HepG2 (cell line): ENCODE results near the gene SLC48A1. TPM values are rescaled to one million over a fixed set of nuclear protein-coding genes. Genes with fewer than 3 reads are reported as not detected.
A peak's percentile ranks its signal among the peaks of the same experiment; 100 is the strongest.

Experiments
- AKAP8 ChIP-seq: sonication (generic); formaldehyde crosslinking; IDR thresholded peaks from 2 replicates; pipeline ENCODE4 v1.5.1; 2020; ENCODE audit warnings: mild to moderate bottlenecking, missing genetic modification reagents
- ATF5 ChIP-seq: sonication (generic); formaldehyde crosslinking; IDR thresholded peaks from 2 replicates; pipeline ENCODE4 v1.4.0; 2020; ENCODE audit warnings: mild to moderate bottlenecking, low read depth, missing genetic modification reagents
- CBX2 ChIP-seq, 2 experiments: fragments of 200-600 bp in 1 of 2; sonication (generic); formaldehyde crosslinking in 1 of 2; IDR thresholded peaks; 2 replicates each; pipeline versions ENCODE4 v1.7.0 to v1.8.1; 2018 to 2022; ENCODE audit warnings: low read depth in 2 of 2, low read length in 1 of 2, mild to moderate bottlenecking in 1 of 2, missing genetic modification reagents in 1 of 2
- CSRNP1 ChIP-seq: sonication (generic); formaldehyde crosslinking; IDR thresholded peaks from 2 replicates; pipeline ENCODE4 v1.8.1; 2023; ENCODE audit warnings: mild to moderate bottlenecking, missing genetic modification reagents
- HDAC2 ChIP-seq: sonication (generic); formaldehyde crosslinking; IDR thresholded peaks from 2 replicates; pipeline ENCODE4 v1.4.0; 2020; ENCODE audit warnings: missing genetic modification reagents
- HDAC6 ChIP-seq: fragments of 200-600 bp; sonication (generic); IDR thresholded peaks from 2 replicates; pipeline ENCODE4 v1.7.0; 2017; ENCODE audit warnings: mild to moderate bottlenecking, antibody characterized with exemption, low read length, low read depth
- MTF1 ChIP-seq: sonication (generic); formaldehyde crosslinking; IDR thresholded peaks from 2 replicates; pipeline ENCODE4 v1.5.0; 2020; ENCODE audit warnings: missing genetic modification reagents
- RXRB ChIP-seq: IDR thresholded peaks from 2 replicates; pipeline ENCODE4 v1.6.1; 2016; ENCODE audit warnings: borderline replicate concordance, missing genetic modification reagents, missing compliant biosample characterization
- SIN3B ChIP-seq: fragments of 150-350 bp; IDR thresholded peaks from 2 replicates; pipeline ENCODE4 v1.6.1; 2014; ENCODE audit warnings: low read length
- SMC3 ChIP-seq: IDR thresholded peaks from 2 replicates; pipeline ENCODE4 v1.6.1; 2011; ENCODE audit warnings: low read length, improper control_type of control experiment
- SRF ChIP-seq: IDR thresholded peaks from 2 replicates; pipeline ENCODE4 v1.6.1; 2011; ENCODE audit warnings: mild to moderate bottlenecking, low read depth, low read length, moderate library complexity
- STAG1 ChIP-seq: sonication (generic); formaldehyde crosslinking; IDR thresholded peaks from 2 replicates; pipeline ENCODE4 v1.4.0; 2020; ENCODE audit warnings: missing genetic modification reagents
- TEAD3 ChIP-seq: optimal IDR thresholded peaks from 2 replicates; pipeline ENCODE3; 2016; ENCODE audit warnings: borderline replicate concordance
- XRCC5 ChIP-seq: fragments of 200-400 bp; formaldehyde crosslinking; optimal IDR thresholded peaks from 2 replicates; pipeline ENCODE3; 2017; ENCODE audit warnings: mild to moderate bottlenecking, low read length
- ZNF432 ChIP-seq: sonication (generic); formaldehyde crosslinking; IDR thresholded peaks from 2 replicates; pipeline ENCODE4 v1.5.0; 2020; ENCODE audit warnings: missing genetic modification reagents, mild to moderate bottlenecking, borderline replicate concordance
- ZNF567 ChIP-seq: sonication (generic); formaldehyde crosslinking; IDR thresholded peaks from 2 replicates; pipeline ENCODE4 v1.8.1; 2023; ENCODE audit warnings: mild to moderate bottlenecking, missing genetic modification reagents, borderline replicate concordance
- ZNF761 ChIP-seq: sonication (generic); formaldehyde crosslinking; conservative IDR thresholded peaks from 2 replicates; pipeline ENCODE4 v1.4.0; 2020; ENCODE audit warnings: mild to moderate bottlenecking, missing genetic modification reagents
- ZNF768 ChIP-seq: sonication (generic); formaldehyde crosslinking; IDR thresholded peaks from 2 replicates; pipeline ENCODE4 v1.4.0; 2020; ENCODE audit warnings: missing genetic modification reagents
- polyA plus RNA-seq, 8 experiments: library from polyadenylated mRNA; depleted of rRNA in 3 of 8; stranded (reverse) in 7 of 8; unstranded in 1 of 8; fragments of >200 nt; fragmentation: Illumina TruSeq in 4 of 8; extraction: Trizol in 4 of 8; gene quantifications; 2 replicates each; pipeline versions ENCODE4 v1.2.1 to v1.2.3, GENCODE V29; 2011 to 2016; ENCODE audit warnings: low read depth in 4 of 8, missing spikeins in 1 of 8, mixed read lengths in 1 of 8; ENCODE audit not compliant: insufficient read depth in 1 of 8
- total RNA-seq, 5 experiments: library from RNA; depleted of rRNA; stranded (reverse); fragments of >200 nt; fragmentation: Illumina TruSeq; extraction: Trizol; gene quantifications; 2 replicates each; pipeline ENCODE4 v1.2.3, GENCODE V29; 2016; ENCODE audit warnings: low read depth in 1 of 5
- TF ChIP-seq, protein P1 (sequence below): sonication (generic); formaldehyde crosslinking; IDR thresholded peaks from 2 replicates; pipeline ENCODE4 v1.5.0; 2020; ENCODE audit warnings: mild to moderate bottlenecking, missing genetic modification reagents, moderate library complexity
- TF ChIP-seq, protein P2 (sequence below): sonication (generic); formaldehyde crosslinking; IDR thresholded peaks from 2 replicates; pipeline ENCODE4 v1.4.0; 2020; ENCODE audit warnings: missing genetic modification reagents
- TF ChIP-seq, protein P3 (sequence below): sonication (generic); formaldehyde crosslinking; IDR thresholded peaks from 2 replicates; pipeline ENCODE4 v1.4.0; 2020; ENCODE audit warnings: missing genetic modification reagents

The SLC48A1 gene
- total and polyA plus RNA-seq, 2 of the 13 experiments (the other 11 are each of a cell fraction or from before 2014, with no cell fraction given), result 2.2 to 3.7 TPM

DNA sequence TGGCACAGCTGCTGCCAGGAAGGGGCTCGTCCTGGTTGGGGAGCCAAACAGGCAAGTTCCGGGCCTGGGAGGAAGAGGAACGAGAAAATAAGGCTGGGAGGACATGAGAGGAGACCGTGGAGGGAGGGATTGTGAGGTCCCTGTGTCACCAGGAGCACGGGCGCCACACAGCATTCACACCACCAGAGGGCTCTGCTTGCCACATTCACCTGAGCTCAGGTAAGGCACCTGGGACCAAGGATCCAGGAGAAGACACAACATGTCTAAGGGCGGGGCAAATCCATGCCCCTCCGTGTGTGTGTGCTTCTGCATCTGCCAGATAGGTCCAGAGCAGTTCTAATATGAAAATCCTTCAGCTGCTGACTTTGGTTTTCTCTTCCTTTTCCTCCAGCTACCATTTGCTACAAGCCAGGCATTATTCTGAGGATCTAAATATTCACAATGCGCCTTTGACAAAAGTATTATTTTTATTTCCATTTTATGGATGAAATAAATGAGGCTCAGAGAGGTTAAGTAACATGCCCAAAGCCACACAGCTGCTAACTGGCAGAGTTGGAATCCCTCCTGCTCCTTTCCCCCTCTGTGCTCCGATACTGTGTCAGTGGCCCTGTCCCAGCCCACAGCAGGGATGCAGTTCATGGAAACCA, 28.9 kb upstream of the SLC48A1 start (continued):
- TF ChIP-seq, protein P1, sequence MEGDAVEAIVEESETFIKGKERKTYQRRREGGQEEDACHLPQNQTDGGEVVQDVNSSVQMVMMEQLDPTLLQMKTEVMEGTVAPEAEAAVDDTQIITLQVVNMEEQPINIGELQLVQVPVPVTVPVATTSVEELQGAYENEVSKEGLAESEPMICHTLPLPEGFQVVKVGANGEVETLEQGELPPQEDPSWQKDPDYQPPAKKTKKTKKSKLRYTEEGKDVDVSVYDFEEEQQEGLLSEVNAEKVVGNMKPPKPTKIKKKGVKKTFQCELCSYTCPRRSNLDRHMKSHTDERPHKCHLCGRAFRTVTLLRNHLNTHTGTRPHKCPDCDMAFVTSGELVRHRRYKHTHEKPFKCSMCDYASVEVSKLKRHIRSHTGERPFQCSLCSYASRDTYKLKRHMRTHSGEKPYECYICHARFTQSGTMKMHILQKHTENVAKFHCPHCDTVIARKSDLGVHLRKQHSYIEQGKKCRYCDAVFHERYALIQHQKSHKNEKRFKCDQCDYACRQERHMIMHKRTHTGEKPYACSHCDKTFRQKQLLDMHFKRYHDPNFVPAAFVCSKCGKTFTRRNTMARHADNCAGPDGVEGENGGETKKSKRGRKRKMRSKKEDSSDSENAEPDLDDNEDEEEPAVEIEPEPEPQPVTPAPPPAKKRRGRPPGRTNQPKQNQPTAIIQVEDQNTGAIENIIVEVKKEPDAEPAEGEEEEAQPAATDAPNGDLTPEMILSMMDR (CRISPR knock-in tag), result peak; percentile 72
- TF ChIP-seq HDAC6 (no peak), SIN3B (no peak), TEAD3 (CRISPR knock-in tag) (peak; percentile 82), ZNF567 (CRISPR knock-in tag) (no peak), ZNF768 (CRISPR knock-in tag) (peak; percentile 79), RXRB (no peak), CBX2 (IDR thresholded peaks at IDR 0.05; ENCODE audit: low read depth, low read length) (no peak), CBX2 (CRISPR knock-in tag; IDR thresholded peaks at IDR 0.05; ENCODE audit: low read depth) (no peak), HDAC2 (CRISPR knock-in tag) (no peak), ZNF432 (no peak), MTF1 (no peak), SMC3 (peak; percentile 31; the same call in 1 of the 2 replicates), XRCC5 (peak; percentile 29), AKAP8 (CRISPR knock-in tag) (no peak), CSRNP1 (no peak), STAG1 (CRISPR knock-in tag) (peak; percentile 60), ZNF761 (CRISPR knock-in tag) (no peak), ATF5 (CRISPR knock-in tag) (no peak), SRF (no peak)
- TF ChIP-seq, protein P2, sequence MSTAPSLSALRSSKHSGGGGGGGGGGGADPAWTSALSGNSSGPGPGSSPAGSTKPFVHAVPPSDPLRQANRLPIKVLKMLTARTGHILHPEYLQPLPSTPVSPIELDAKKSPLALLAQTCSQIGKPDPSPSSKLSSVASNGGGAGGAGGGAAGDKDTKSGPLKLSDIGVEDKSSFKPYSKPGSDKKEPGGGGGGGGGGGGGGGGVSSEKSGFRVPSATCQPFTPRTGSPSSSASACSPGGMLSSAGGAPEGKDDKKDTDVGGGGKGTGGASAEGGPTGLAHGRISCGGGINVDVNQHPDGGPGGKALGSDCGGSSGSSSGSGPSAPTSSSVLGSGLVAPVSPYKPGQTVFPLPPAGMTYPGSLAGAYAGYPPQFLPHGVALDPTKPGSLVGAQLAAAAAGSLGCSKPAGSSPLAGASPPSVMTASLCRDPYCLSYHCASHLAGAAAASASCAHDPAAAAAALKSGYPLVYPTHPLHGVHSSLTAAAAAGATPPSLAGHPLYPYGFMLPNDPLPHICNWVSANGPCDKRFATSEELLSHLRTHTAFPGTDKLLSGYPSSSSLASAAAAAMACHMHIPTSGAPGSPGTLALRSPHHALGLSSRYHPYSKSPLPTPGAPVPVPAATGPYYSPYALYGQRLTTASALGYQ (CRISPR knock-in tag), result no peak
- TF ChIP-seq, protein P3, sequence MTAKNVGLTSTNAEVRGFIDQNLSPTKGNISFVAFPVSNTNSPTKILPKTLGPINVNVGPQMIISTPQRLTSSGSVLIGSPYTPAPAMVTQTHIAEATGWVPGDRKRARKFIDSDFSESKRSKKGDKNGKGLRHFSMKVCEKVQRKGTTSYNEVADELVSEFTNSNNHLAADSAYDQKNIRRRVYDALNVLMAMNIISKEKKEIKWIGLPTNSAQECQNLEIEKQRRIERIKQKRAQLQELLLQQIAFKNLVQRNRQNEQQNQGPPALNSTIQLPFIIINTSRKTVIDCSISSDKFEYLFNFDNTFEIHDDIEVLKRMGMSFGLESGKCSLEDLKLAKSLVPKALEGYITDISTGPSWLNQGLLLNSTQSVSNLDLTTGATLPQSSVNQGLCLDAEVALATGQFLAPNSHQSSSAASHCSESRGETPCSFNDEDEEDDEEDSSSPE (CRISPR knock-in tag), result no peak
